ENCODE results near the gene SMIM43.

Gene SMIM43

GRCh38 chr4:121711263-121712000 lies 53.5 kb downstream of the SMIM43 start:
- in situ Hi-C loops (cut with HindIII; ENCODE audit: low sequenced_read_pairs): no loop called here
- peak overlapping the region; percentile 12 for H3K4me3 ChIP-seq (ENCODE audit: low read depth, low read length)
- DNase-seq (ENCODE audit: low read depth, low spot score): peak; percentile 97
- TF ChIP-seq, protein P1, sequence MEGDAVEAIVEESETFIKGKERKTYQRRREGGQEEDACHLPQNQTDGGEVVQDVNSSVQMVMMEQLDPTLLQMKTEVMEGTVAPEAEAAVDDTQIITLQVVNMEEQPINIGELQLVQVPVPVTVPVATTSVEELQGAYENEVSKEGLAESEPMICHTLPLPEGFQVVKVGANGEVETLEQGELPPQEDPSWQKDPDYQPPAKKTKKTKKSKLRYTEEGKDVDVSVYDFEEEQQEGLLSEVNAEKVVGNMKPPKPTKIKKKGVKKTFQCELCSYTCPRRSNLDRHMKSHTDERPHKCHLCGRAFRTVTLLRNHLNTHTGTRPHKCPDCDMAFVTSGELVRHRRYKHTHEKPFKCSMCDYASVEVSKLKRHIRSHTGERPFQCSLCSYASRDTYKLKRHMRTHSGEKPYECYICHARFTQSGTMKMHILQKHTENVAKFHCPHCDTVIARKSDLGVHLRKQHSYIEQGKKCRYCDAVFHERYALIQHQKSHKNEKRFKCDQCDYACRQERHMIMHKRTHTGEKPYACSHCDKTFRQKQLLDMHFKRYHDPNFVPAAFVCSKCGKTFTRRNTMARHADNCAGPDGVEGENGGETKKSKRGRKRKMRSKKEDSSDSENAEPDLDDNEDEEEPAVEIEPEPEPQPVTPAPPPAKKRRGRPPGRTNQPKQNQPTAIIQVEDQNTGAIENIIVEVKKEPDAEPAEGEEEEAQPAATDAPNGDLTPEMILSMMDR (IDR thresholded peaks at IDR 0.05; ENCODE audit: low read depth, low read length): no peak

DNA sequence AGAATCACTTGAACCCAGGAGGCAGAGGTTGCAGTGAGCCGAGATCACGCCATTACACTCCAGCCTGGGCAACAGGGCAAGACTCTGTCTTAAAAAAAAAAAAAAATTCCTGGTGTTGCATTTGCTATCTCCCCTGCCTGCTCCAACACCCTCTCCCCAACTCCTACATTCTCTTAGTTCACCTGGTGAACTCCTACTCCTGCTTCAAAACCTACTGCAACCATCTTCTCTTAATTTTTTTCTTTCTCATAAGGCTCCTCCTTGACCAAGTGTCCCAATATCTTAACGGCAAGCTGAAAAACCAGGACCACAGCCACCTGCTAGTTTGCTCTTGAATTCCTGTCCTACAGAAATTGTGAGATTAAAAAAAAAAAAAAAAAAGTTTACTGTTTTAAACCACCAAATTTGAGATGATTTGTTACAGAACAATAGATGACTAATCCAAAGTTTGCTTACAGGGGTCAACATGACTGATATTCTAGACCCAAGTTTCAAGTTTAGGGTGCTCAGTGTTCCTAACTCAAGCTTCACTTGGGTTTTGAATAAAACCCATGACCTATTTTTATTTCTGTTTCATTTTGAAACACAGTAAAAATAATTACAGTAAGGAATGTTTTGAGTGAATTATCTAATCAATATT lies 55.1 kb downstream of the SMIM43 start:
- H3K4me3 ChIP-seq (ENCODE audit: low read depth, low read length): no peak overlapping the region
- in situ Hi-C loops (cut with HindIII; ENCODE audit: low sequenced_read_pairs): no loop called here
- TF ChIP-seq, protein P1 (IDR thresholded peaks at IDR 0.05; ENCODE audit: low read depth, low read length): no peak
- no peak for DNase-seq (ENCODE audit: low read depth, low spot score)

Data from astrocyte of the spinal cord (primary cell).